Left kidney (tissue), 8 donors: ENCODE measurements around the gene NMB. TPM values are rescaled to one million over a fixed set of nuclear protein-coding genes. Genes with fewer than 3 reads are reported as not detected.
A peak's percentile ranks its signal among the peaks of the same experiment; 100 is the strongest.
"Not testable (repeated sequence)": the region's sequence is repeated elsewhere in the genome, so short reads cannot be mapped to it uniquely, and the experiment has no call there.

Source experiments
- DNase-seq: peaks from one replicate; pipeline ENCODE4 v3.0.0-alpha.2; 2013
- long read RNA-seq, 8 donors: transcript quantifications; one replicate each; lab custom pipeline, GENCODE V29; 2026
- polyA plus RNA-seq: library from polyadenylated mRNA; unstranded; fragments of 120-200 nt; gene quantifications from one replicate; pipeline ENCODE4 v1.2.1, GENCODE V29; 2013; ENCODE audit not compliant: insufficient read length

The NMB gene
- 4.2 TPM for polyA plus RNA-seq
- long read RNA-seq, donor 1, partial matches to known transcripts = 0 of 6 reads
- long read RNA-seq, donor 1, other reads (novel, unspliced or antisense) = 0 of 6 reads
- long read RNA-seq, donor 2, partial matches to known transcripts = 0 of 3 reads
- long read RNA-seq, donor 2, other reads (novel, unspliced or antisense) = 0 of 3 reads
- long read RNA-seq, donor 3, partial matches to known transcripts = 0 of 1 reads
- long read RNA-seq, donor 3, other reads (novel, unspliced or antisense) = 0 of 1 reads
- long read RNA-seq, donor 4, partial matches to known transcripts = 5 of 8 reads
- long read RNA-seq, donor 4, other reads (novel, unspliced or antisense) = 0 of 8 reads
- long read RNA-seq, donor 5, transcript NMB-201 (3 exons, 1,007 nt) = major isoform, 5 of 6 reads
- long read RNA-seq, donor 5, partial matches to known transcripts = 0 of 6 reads
- long read RNA-seq, donor 5, other reads (novel, unspliced or antisense) = 0 of 6 reads
- long read RNA-seq, donor 6, partial matches to known transcripts = 0 of 5 reads
- long read RNA-seq, donor 6, other reads (novel, unspliced or antisense) = 0 of 5 reads
- long read RNA-seq, donor 7, transcript NMB-201 (3 exons, 1,007 nt) = major isoform, 7 of 9 reads
- long read RNA-seq, donor 7, partial matches to known transcripts = 0 of 9 reads
- long read RNA-seq, donor 7, other reads (novel, unspliced or antisense) = 0 of 9 reads
- long read RNA-seq, donor 8, partial matches to known transcripts = 0 of 3 reads
- long read RNA-seq, donor 8, other reads (novel, unspliced or antisense) = 0 of 3 reads

GRCh38 chr15:84658080-84658787, at the start of gene NMB:
TSS of gene NMB (minus strand) at chr15:84658199. CDS start at chr15:84658152, 47 bp downstream.
- peak; percentile 79 for DNase-seq

- no peak for DNase-seq
Observed at GRCh38 chr15:84703808-84704207, 45.8 kb upstream of the NMB start.

GRCh38 chr15:84702961-84703482, 45.0 kb upstream of the NMB start:
- no peak for DNase-seq

- no peak for DNase-seq
Observed at GRCh38 chr15:84699538-84700191, 41.7 kb upstream of the NMB start.

- no peak for DNase-seq
Observed at GRCh38 chr15:84697236-84697990, 39.4 kb upstream of the NMB start.

- no peak for DNase-seq
Observed at GRCh38 chr15:84696757-84697156, 38.8 kb upstream of the NMB start.

GRCh38 chr15:84690342-84690741, 32.3 kb upstream of the NMB start:
- DNase-seq = no peak

- DNase-seq = no peak
Observed at GRCh38 chr15:84689858-84690257, 31.9 kb upstream of the NMB start.

- not testable (repeated sequence) for DNase-seq
Observed at GRCh38 chr15:84686446-84686845, 28.4 kb upstream of the NMB start.

- DNase-seq = no peak
Observed at GRCh38 chr15:84685304-84685703, 27.3 kb upstream of the NMB start.

GRCh38 chr15:84684092-84684491, 26.1 kb upstream of the NMB start:
- DNase-seq = no peak

GRCh38 chr15:84681831-84682230, 23.8 kb upstream of the NMB start:
- no peak for DNase-seq

- DNase-seq = no peak
Observed at GRCh38 chr15:84671211-84671610, 13.2 kb upstream of the NMB start.

GRCh38 chr15:84669726-84670125, 11.7 kb upstream of the NMB start:
- DNase-seq = no peak

- DNase-seq = no peak
Observed at GRCh38 chr15:84668221-84668982, 10.4 kb upstream of the NMB start.

GRCh38 chr15:84666373-84666772, 8.4 kb upstream of the NMB start:
- DNase-seq = no peak

GRCh38 chr15:84661001-84661400, 3.0 kb upstream of the NMB start:
- DNase-seq = no peak

GRCh38 chr15:84659904-84660781, 2.1 kb upstream of the NMB start:
- peak; percentile 14 for DNase-seq

- DNase-seq = no peak
Observed at GRCh38 chr15:84658788-84659411, 901 bp upstream of the NMB start.
